ENCODE measurements around the gene ZNF213. TPM values are rescaled to one million over a fixed set of nuclear protein-coding genes. Genes with fewer than 3 reads are reported as not detected.

Gene ZNF213
- polyA plus RNA-seq, 1 donor (not counting 4 experiments of a cell fraction or from before 2014, with no cell fraction given): 0.51 TPM

DNA sequence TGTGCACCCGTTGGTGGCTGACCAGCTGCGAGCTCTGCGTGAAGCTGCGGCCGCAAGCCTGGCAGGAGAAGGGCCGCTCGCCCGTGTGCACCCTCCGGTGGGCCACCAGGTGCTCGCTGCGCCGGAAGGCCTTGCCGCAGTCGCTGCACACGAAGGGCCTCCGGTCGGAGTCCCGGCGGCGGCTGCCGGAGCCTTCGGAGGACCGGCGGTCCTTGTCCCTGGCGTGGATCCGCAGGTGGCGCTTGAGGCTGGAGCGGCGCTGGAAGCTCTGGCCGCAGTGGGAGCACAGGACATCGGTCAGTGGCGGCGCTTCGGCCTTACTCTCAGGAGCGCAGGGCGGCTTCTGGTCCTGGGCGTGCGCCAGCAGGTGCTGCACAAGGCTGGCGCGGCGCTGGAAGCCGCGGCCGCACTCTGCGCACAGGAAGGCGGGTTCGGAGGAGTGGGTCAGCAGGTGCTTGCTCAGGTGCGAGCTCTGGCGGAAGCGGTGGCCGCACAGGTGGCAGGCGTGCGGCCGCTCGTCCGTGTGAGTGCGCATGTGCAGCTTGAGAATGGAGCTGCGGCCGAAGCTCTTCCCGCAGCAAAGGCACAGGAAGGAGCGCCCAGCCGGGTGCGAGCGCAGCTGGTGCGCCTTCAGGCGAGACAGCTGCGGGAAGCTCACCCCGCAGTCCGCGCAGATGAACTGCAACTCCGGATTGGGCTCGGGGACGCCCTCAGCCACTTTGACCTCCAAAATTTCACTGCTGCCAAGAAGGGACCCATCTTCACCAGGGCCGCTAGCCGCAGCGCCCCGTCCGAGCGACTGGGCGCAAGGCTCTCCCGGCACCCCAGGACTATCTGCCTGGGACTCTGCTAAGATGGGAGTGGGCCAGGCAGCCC lies 44.9 kb upstream of the ZNF213 start:
- Histone ChIP-seq H3K27ac (ENCODE audit: control insufficient read depth, insufficient read depth, low read length) (no peak overlapping the region), H3K27me3 (ENCODE audit: control insufficient read depth, extremely low read depth, insufficient read depth, low read length) (peaks cover 5% of the 10 kb centered on the region), H3K4me1 (ENCODE audit: control insufficient read depth, extremely low read depth, insufficient read depth, low read length) (no peaks in the 10 kb centered on the region), H3K9ac (ENCODE audit: control insufficient read depth, extremely low read depth, insufficient read depth, low read length) (no peak overlapping the region), H3K4me2 (ENCODE audit: control insufficient read depth, extremely low read depth, insufficient read depth, low read depth, low read length) (no peak overlapping the region), H2AFZ (ENCODE audit: control insufficient read depth, low read length) (no peak overlapping the region), H3K79me2 (ENCODE audit: control insufficient read depth, insufficient read depth, low read length) (no peaks in the 10 kb centered on the region), H4K20me1 (ENCODE audit: control insufficient read depth, extremely low read depth, insufficient read depth, low read length) (no peaks in the 10 kb centered on the region), H3K9me1 (ENCODE audit: control insufficient read depth, extremely low read depth, insufficient read depth, low read length) (no peaks in the 10 kb centered on the region), H3K4me3 (ENCODE audit: control insufficient read depth in 2 of 3, extremely low read depth in 1 of 3, insufficient read depth in 2 of 3, low read depth in 1 of 3, low read length in 3 of 3) (no peak overlapping the region), H3K9me3 (ENCODE audit: control insufficient read depth, low read depth, low read length) (no peaks in the 10 kb centered on the region), H3K36me3 (ENCODE audit: control insufficient read depth in 2 of 2, extremely low read depth in 1 of 2, insufficient read depth in 2 of 2, low read length in 2 of 2) (no peaks in the 10 kb centered on the region)
- DNase-seq (ENCODE audit: low read depth, low spot score) (no peak), FAIRE-seq (no peak)
- no peak for TF ChIP-seq EZH2 (IDR thresholded peaks at IDR 0.05; ENCODE audit: low read length)
- TF ChIP-seq, protein P1, sequence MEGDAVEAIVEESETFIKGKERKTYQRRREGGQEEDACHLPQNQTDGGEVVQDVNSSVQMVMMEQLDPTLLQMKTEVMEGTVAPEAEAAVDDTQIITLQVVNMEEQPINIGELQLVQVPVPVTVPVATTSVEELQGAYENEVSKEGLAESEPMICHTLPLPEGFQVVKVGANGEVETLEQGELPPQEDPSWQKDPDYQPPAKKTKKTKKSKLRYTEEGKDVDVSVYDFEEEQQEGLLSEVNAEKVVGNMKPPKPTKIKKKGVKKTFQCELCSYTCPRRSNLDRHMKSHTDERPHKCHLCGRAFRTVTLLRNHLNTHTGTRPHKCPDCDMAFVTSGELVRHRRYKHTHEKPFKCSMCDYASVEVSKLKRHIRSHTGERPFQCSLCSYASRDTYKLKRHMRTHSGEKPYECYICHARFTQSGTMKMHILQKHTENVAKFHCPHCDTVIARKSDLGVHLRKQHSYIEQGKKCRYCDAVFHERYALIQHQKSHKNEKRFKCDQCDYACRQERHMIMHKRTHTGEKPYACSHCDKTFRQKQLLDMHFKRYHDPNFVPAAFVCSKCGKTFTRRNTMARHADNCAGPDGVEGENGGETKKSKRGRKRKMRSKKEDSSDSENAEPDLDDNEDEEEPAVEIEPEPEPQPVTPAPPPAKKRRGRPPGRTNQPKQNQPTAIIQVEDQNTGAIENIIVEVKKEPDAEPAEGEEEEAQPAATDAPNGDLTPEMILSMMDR (optimal IDR thresholded peaks at IDR 0.05 in 1 of 3, IDR thresholded peaks at IDR 0.05 in 1 of 3, conservative IDR thresholded peaks at IDR 0.05 in 1 of 3; ENCODE audit: extremely low read depth in 1 of 3, insufficient read depth in 2 of 3, low read length in 3 of 3): no peak
- dilution Hi-C loops (cut with MboI; ENCODE audit: extremely low pct_ligation_motif_present, low sequenced_read_pairs): no loop called here

DNA sequence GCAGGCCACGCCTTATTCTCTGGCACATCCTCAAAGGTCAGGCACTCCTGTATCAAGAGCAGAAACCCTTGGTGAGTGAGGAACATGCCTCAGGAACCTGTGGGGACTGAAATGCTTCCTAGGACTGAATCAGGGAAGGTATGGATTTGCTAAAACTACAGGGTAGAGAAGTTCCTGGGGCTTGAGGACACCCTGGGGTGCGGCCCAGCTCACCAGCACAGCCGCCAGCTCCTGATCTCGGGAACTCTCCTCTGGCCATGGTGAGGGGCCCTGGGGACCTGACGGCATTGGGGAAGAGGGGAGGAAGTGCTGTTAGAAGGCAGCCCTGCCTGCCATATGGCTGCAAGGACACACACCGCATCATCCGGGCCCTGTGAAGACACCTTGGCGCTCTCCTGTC lies 43.3 kb upstream of the ZNF213 start:
- FAIRE-seq: no peak
- H3K9me3 ChIP-seq (ENCODE audit: control insufficient read depth, low read depth, low read length): no peaks in the 10 kb centered on the region
- H3K9me1 ChIP-seq (ENCODE audit: control insufficient read depth, extremely low read depth, insufficient read depth, low read length): no peaks in the 10 kb centered on the region
- no peak overlapping the region for H3K27ac ChIP-seq (ENCODE audit: control insufficient read depth, insufficient read depth, low read length)
- TF ChIP-seq, protein P1 (optimal IDR thresholded peaks at IDR 0.05 in 1 of 3, IDR thresholded peaks at IDR 0.05 in 1 of 3, conservative IDR thresholded peaks at IDR 0.05 in 1 of 3; ENCODE audit: extremely low read depth in 1 of 3, insufficient read depth in 2 of 3, low read length in 3 of 3): no peak
- no peak for TF ChIP-seq EZH2 (IDR thresholded peaks at IDR 0.05; ENCODE audit: low read length)
- no peaks in the 10 kb centered on the region for H3K36me3 ChIP-seq (ENCODE audit: control insufficient read depth in 2 of 2, extremely low read depth in 1 of 2, insufficient read depth in 2 of 2, low read length in 2 of 2)
- no peak overlapping the region for H3K4me2 ChIP-seq (ENCODE audit: control insufficient read depth, extremely low read depth, insufficient read depth, low read depth, low read length)
- DNase-seq (ENCODE audit: low read depth, low spot score): no peak
- H3K79me2 ChIP-seq (ENCODE audit: control insufficient read depth, insufficient read depth, low read length): no peaks in the 10 kb centered on the region
- dilution Hi-C loops (cut with MboI; ENCODE audit: extremely low pct_ligation_motif_present, low sequenced_read_pairs): no loop called here
- peaks cover 5% of the 10 kb centered on the region for H3K27me3 ChIP-seq (ENCODE audit: control insufficient read depth, extremely low read depth, insufficient read depth, low read length)
- H4K20me1 ChIP-seq (ENCODE audit: control insufficient read depth, extremely low read depth, insufficient read depth, low read length): no peaks in the 10 kb centered on the region
- H2AFZ ChIP-seq (ENCODE audit: control insufficient read depth, low read length): no peak overlapping the region
- H3K4me3 ChIP-seq (ENCODE audit: control insufficient read depth in 2 of 3, extremely low read depth in 1 of 3, insufficient read depth in 2 of 3, low read depth in 1 of 3, low read length in 3 of 3): no peak overlapping the region
- no peak overlapping the region for H3K9ac ChIP-seq (ENCODE audit: control insufficient read depth, extremely low read depth, insufficient read depth, low read length)
- no peaks in the 10 kb centered on the region for H3K4me1 ChIP-seq (ENCODE audit: control insufficient read depth, extremely low read depth, insufficient read depth, low read length)

All from keratinocyte (primary cell).